ENCODE measurements around the gene STEEP1. TPM values are rescaled to one million over a fixed set of nuclear protein-coding genes. Genes with fewer than 3 reads are reported as not detected.
A peak's percentile ranks its signal among the peaks of the same experiment; 100 is the strongest.

STEEP1 gene
- total RNA-seq, 1 donor from 2014 or later: 26.5 TPM

DNA sequence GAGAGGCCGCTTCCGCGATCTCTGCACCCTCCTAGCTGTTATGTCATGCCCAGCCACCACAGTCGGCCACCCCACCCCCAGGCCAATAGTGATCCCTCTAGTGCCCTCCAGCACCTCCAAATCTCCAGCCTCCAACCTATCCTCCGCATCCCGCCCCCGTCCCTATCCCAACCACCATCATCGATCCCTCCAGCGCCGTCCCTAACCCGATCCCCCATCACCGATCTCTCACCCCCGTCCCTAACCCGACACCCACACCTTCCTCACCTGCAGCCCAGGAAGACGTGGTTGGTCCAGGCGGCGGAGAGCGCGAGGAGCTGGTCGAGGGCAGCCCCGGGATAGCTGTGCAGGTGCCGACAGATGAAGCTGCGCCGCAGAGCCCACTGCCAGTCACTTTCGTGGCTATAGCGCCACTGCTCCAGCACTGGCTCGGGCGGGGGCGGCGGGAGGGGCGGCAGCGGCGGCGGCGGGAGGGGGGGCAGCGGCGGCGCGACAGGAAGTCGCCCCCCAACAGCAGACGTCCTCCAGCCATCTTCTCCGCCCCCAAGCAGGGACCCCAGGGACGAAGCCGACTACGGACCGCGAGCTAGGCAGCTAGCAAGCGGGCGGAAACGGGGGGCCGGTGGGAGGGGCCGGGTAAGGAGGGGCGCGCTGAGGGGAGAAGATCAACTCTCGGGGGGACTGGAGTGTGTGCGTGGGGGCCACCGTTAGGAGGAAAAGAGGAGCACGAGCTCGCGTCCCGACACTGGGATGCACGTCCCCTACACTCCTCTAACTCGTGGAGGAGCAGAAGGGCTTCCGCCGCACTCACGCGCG is 40.5 kb upstream of the STEEP1 start:
- intact Hi-C loops (cut with DNase I): loop anchor here (10.0 kb wide), 1 partner anchor 89 kb away; the partner anchor contains the start of gene SEPTIN6
- DNase-seq (ENCODE audit: extremely low spot score in 2 of 2): no peak
- H3K36me3 ChIP-seq: no peaks in the 10 kb centered on the region

DNA sequence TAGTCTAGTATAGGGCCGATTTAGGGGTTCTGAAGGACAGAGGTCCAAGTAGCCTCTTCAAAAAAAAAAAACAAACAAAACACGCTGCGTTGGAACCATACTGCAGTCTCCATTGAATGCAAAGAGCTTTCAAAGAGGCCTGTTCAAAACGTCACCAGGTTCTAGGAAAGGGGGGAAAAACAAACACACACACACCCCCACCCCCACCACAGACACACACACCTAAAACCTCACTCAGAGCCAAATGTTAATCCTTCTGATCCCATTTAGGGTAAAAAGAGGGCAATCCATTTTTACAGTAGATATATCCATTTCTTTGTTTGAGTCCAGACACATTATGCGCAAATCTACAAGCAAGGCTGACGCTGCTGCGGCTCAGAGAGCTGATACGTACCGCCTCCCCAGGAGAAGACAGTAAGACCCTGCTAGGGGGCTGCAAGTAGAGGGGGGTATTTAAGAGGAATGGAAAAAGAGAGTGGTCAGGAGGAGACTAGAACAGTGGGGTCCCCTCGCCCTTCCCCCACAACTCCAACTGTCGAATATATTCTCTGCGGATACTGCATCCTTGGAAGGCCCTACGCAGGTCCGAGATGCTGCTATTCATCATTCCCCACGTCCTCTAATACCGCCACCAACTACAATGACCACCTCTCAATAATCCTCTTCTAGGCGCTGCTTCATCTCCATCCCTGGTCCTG is 39.7 kb upstream of the STEEP1 start:
- intact Hi-C loops (cut with DNase I): loop anchor here (10.0 kb wide), 1 partner anchor 90 kb away; the partner anchor contains the start of gene SEPTIN6
- no peaks in the 10 kb centered on the region for H3K27me3 ChIP-seq
- H3K4me1 ChIP-seq: no peaks in the 10 kb centered on the region

More for the DNA sequence above, 40.5 kb upstream of the STEEP1 start:
- TF ChIP-seq POLR2AphosphoS5 (IDR thresholded peaks at IDR 0.05; ENCODE audit: insufficient read depth in 1 of 2, low read depth in 1 of 2): no peak
- no peak for TF ChIP-seq POLR2A (IDR thresholded peaks at IDR 0.05)
- TF ChIP-seq CTCF (IDR thresholded peaks at IDR 0.05): no peak
- Histone ChIP-seq H3K9me3 (no peaks in the 10 kb centered on the region), H3K27ac (peak overlapping the region; percentile 95), H3K27me3 (no peaks in the 10 kb centered on the region), H3K4me1 (no peaks in the 10 kb centered on the region), H3K4me3 (peak overlapping the region; percentile 67 to 76)

DNA sequence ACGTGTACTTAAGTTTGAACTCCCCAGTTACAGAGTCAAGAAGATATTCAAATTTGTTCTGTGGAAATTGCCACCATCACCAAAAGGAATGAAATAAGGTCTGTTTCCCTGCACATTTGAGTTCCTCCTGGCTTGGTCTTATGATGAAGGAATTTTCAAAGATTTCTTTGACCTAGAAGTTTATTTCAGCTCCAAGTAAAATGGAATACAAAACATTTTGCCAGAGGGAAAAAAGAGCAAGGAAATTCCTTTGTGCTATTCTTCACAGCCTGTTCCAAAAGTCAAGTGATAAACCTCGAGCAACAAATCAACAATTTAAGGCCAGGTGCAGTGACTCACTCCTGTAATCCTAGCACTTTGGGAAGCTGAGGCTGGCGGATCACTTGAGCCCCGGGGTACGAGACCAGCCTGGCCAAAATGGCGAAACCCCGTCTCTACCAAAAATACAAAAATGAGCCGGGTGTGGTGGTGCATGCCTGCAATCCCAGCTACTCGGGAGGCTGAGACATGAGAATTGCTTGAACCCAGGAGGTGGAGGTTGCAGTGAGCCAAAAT is 37.6 kb upstream of the STEEP1 start:
- intact Hi-C loops (cut with DNase I): loop anchor here (10.0 kb wide), 1 partner anchor 92 kb away; the partner anchor contains the start of gene SEPTIN6
- Histone ChIP-seq H3K27ac (no peak overlapping the region), H3K4me1 (no peaks in the 10 kb centered on the region), H3K4me3 (no peak overlapping the region), H3K27me3 (no peaks in the 10 kb centered on the region), H3K9me3 (no peaks in the 10 kb centered on the region), H3K36me3 (no peaks in the 10 kb centered on the region)
- no peak for TF ChIP-seq CTCF (IDR thresholded peaks at IDR 0.05)
- TF ChIP-seq POLR2AphosphoS5 (IDR thresholded peaks at IDR 0.05; ENCODE audit: insufficient read depth in 1 of 2, low read depth in 1 of 2): no peak
- no peak for TF ChIP-seq POLR2A (IDR thresholded peaks at IDR 0.05)
- DNase-seq (ENCODE audit: extremely low spot score in 2 of 2): no peak

More for the DNA sequence above, 39.7 kb upstream of the STEEP1 start:
- Histone ChIP-seq H3K36me3 (no peaks in the 10 kb centered on the region), H3K4me3 (peak overlapping the region; percentile 67 to 76), H3K27ac (peak overlapping the region; percentile 95), H3K9me3 (no peaks in the 10 kb centered on the region)
- TF ChIP-seq CTCF (IDR thresholded peaks at IDR 0.05) (no peak), POLR2AphosphoS5 (IDR thresholded peaks at IDR 0.05; ENCODE audit: insufficient read depth in 1 of 2, low read depth in 1 of 2) (no peak), POLR2A (IDR thresholded peaks at IDR 0.05) (no peak)
- DNase-seq (ENCODE audit: extremely low spot score in 2 of 2): no peak

DNA sequence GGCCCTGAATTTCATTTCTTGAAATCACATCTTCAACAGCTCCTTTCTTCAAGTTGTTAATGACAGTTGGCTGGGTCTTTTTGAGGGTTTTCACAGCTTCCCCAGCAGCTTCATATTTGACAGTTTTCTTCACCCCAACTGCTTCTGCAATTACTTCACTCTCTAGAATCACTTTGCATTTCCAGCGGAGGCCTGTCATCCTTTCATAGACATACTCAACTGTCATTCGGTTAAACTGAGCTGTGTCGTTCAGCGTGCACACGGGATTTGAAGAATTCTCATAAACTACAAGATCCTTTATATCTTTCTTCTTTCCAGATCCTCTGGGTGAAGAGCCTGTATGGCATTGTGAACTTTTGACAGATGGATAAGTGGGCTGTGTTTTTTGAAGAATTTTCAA is 24.6 kb upstream of the STEEP1 start:
- no peak for TF ChIP-seq POLR2A (IDR thresholded peaks at IDR 0.05)
- no peak for TF ChIP-seq CTCF (IDR thresholded peaks at IDR 0.05)
- no peak for DNase-seq (ENCODE audit: extremely low spot score in 2 of 2)
- Histone ChIP-seq H3K4me3 (no peak overlapping the region), H3K27ac (no peak overlapping the region), H3K27me3 (no peaks in the 10 kb centered on the region), H3K36me3 (no peaks in the 10 kb centered on the region), H3K4me1 (no peaks in the 10 kb centered on the region), H3K9me3 (no peaks in the 10 kb centered on the region)
- intact Hi-C loops (cut with DNase I): no loop called here
